Esophagus squamous epithelium (tissue), 5 donors: Measurements from ENCODE around the gene ABCC5. TPM values are rescaled to one million over a fixed set of nuclear protein-coding genes. Genes with fewer than 3 reads are reported as not detected.

ENCODE experiments used
- DNase-seq: peaks from one replicate; lab custom pipeline; 2025; lab: John Stamatoyannopoulos, UW
- H3K27ac ChIP-seq, 4 donors: fragments of 200-600 bp; sonication (generic); one replicate each; pipeline ENCODE4 v1.5.1; 2016 to 2019; ENCODE audit warnings: mild to moderate bottlenecking in 1 of 4
- H3K27me3 ChIP-seq, 4 donors: fragments of 200-600 bp; sonication (generic); 1 replicate in 3 of 4; 2 replicates in 1 of 4; pipeline versions ENCODE4 v1.5.1 to v1.6.0; 2017 to 2021; ENCODE audit warnings: antibody characterized with exemption in 1 of 4
- H3K36me3 ChIP-seq, 3 donors: fragments of 200-600 bp; sonication (generic); one replicate each; pipeline ENCODE4 v1.5.1; 2016 to 2019
- H3K4me1 ChIP-seq, 3 donors: fragments of 200-600 bp; sonication (generic); one replicate each; pipeline ENCODE4 v1.5.1; 2017 to 2019
- H3K4me3 ChIP-seq, 4 donors: fragments of 200-600 bp; sonication (generic); 1 replicate in 3 of 4; 2 replicates in 1 of 4; pipeline ENCODE4 v1.5.1; 2016 to 2019; ENCODE audit warnings: mild to moderate bottlenecking in 2 of 4, moderate library complexity in 1 of 4
- H3K9me3 ChIP-seq, 3 donors: fragments of 200-600 bp; sonication (generic); one replicate each; pipeline ENCODE4 v1.5.1; 2016 to 2019
- CTCF ChIP-seq, 6 experiments: fragments of 450-650 bp in 4 of 6; fragments of 200-600 bp in 2 of 6; sonication (generic) in 2 of 6; IDR thresholded peaks; one replicate each; pipeline ENCODE4 v1.5.1; 2016 to 2019; ENCODE audit warnings: antibody characterized with exemption in 6 of 6, mild to moderate bottlenecking in 4 of 6, moderate library complexity in 4 of 6
- POLR2A ChIP-seq, 4 donors: fragments of 450-650 bp; IDR thresholded peaks; one replicate each; pipeline ENCODE4 v1.6.1; 2017; ENCODE audit warnings: antibody characterized with exemption in 4 of 4, mild to moderate bottlenecking in 4 of 4, moderate library complexity in 3 of 4
- WGBS, 2 donors: methylation state at CpG; one replicate each; pipeline ENCODE4 v1.1.5; 2018; 5-methylcytosine and 5-hydroxymethylcytosine counted together
- intact Hi-C: fragments of 100-400 bp; cut with DNase I; formaldehyde crosslinking; loops from one replicate; pipeline ENCODE4 v1.15.0; 2022
- total RNA-seq, 4 donors: library from RNA; depleted of rRNA; stranded (reverse); fragments of >200 nt; gene quantifications; one replicate each; pipeline ENCODE4 v1.1.0, GENCODE V29; 2016
- donor health status: DM: yes; HTN: yes; CAD: no.

The ABCC5 gene
- total RNA-seq, 4 donors from 2014 or later: 34.3 to 50.2 (median 40.4) TPM

GRCh38 chr3:183981990-183982644, 35.6 kb downstream of the ABCC5 start:
- Histone ChIP-seq H3K36me3 (peaks cover 9 to 98% (median 36%) of the 10 kb centered on the region in 3 donors), H3K27ac (no peak overlapping the region), H3K4me3 (no peak overlapping the region), H3K4me1 (peaks cover 0 to 4% (median 0%) of the 10 kb centered on the region in 3 donors), H3K9me3 (no peaks in the 10 kb centered on the region), H3K27me3 (no peaks in the 10 kb centered on the region)
- no peak for DNase-seq
- TF ChIP-seq CTCF (IDR thresholded peaks at IDR 0.05) (no peak), POLR2A (IDR thresholded peaks at IDR 0.05) (no peak)
- WGBS, 2 donors: 83 to 86% methylated on average over 2 to 6 of the region's 6 CpGs
- intact Hi-C loops: no loop called here

GRCh38 chr3:183980403-183980802, 37.3 kb downstream of the ABCC5 start:
- H3K27ac ChIP-seq: no peak overlapping the region
- intact Hi-C loops: no loop called here
- peaks cover 9 to 94% (median 28%) of the 10 kb centered on the region in 3 donors for H3K36me3 ChIP-seq
- WGBS, 2 donors: 89 to 100% methylated on average over 4 of the region's 4 CpGs
- no peaks in the 10 kb centered on the region for H3K9me3 ChIP-seq
- no peak overlapping the region for H3K4me3 ChIP-seq
- H3K4me1 ChIP-seq: peaks cover 0 to 5% (median 0%) of the 10 kb centered on the region in 3 donors
- TF ChIP-seq CTCF (IDR thresholded peaks at IDR 0.05) (no peak), POLR2A (IDR thresholded peaks at IDR 0.05) (no peak)
- no peaks in the 10 kb centered on the region for H3K27me3 ChIP-seq
- DNase-seq: no peak

GRCh38 chr3:183975981-183976662, 41.6 kb downstream of the ABCC5 start:
- Histone ChIP-seq H3K4me1 (peaks cover 0 to 8% (median 3%) of the 10 kb centered on the region in 3 donors), H3K27me3 (no peaks in the 10 kb centered on the region), H3K36me3 (peaks cover 4 to 92% (median 22%) of the 10 kb centered on the region in 3 donors), H3K9me3 (no peaks in the 10 kb centered on the region), H3K4me3 (no peak overlapping the region), H3K27ac (no peak overlapping the region)
- intact Hi-C loops: no loop called here
- 72 to 75% methylated on average over 10 of the region's 10 CpGs for WGBS, 2 donors
- DNase-seq: no peak
- TF ChIP-seq POLR2A (IDR thresholded peaks at IDR 0.05) (no peak), CTCF (IDR thresholded peaks at IDR 0.05) (no peak)

GRCh38 chr3:183968666-183969245, 48.9 kb downstream of the ABCC5 start:
- H3K27me3 ChIP-seq: no peaks in the 10 kb centered on the region
- no peak for DNase-seq
- H3K9me3 ChIP-seq: no peaks in the 10 kb centered on the region
- intact Hi-C loops: no loop called here
- 73 to 78% methylated on average over 4 of the region's 4 CpGs for WGBS, 2 donors
- H3K36me3 ChIP-seq: peaks cover 14 to 99% (median 29%) of the 10 kb centered on the region in 3 donors
- H3K27ac ChIP-seq: no peak overlapping the region
- H3K4me3 ChIP-seq: no peak overlapping the region
- H3K4me1 ChIP-seq: peaks cover 8 to 75% (median 10%) of the 10 kb centered on the region in 3 donors
- no peak for TF ChIP-seq CTCF (IDR thresholded peaks at IDR 0.05)
- no peak for TF ChIP-seq POLR2A (IDR thresholded peaks at IDR 0.05)

DNA sequence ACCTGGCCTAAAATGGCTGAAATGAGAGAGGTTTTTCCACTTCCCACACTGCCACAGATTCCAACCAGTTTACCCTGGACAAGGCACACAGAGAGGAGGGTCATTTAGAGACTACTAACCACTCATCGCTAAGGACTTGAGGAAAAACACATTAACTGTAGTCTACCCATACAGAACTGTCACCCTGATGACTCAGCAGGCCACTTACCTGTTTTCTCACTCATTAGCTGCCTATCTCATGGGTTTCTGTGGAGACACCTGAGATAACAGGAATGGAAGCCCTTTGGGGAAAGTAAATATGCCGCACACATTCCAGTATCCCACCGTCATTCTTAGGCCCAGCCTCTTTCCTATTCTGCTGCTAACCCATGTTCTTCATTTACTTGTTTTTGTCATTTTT, 50.0 kb downstream of the ABCC5 start:
- no peak for DNase-seq
- 82 to 92% methylated on average over 3 of the region's 3 CpGs for WGBS, 2 donors

More for the DNA sequence above, 50.0 kb downstream of the ABCC5 start:
- H3K4me3 ChIP-seq: no peak overlapping the region
- H3K4me1 ChIP-seq: peaks cover 8 to 76% (median 10%) of the 10 kb centered on the region in 3 donors
- peaks cover 14 to 99% (median 29%) of the 10 kb centered on the region in 3 donors for H3K36me3 ChIP-seq
- no peaks in the 10 kb centered on the region for H3K9me3 ChIP-seq
- TF ChIP-seq CTCF (IDR thresholded peaks at IDR 0.05) (no peak), POLR2A (IDR thresholded peaks at IDR 0.05) (no peak)
- H3K27ac ChIP-seq: peak overlapping the region in 3 of 4 donors; percentile 61 to 71 (median 71)
- intact Hi-C loops: no loop called here
- no peaks in the 10 kb centered on the region for H3K27me3 ChIP-seq
